Muscle of leg (tissue), 11 donors: ENCODE measurements around the gene PLA2G4C. TPM values are rescaled to one million over a fixed set of nuclear protein-coding genes. Genes with fewer than 3 reads are reported as not detected.

Experiments used
- DNase-seq: peaks from one replicate; pipeline ENCODE4 v3.0.0; 2013
- H3K27ac ChIP-seq: one replicate; pipeline ENCODE4 v1.5.1; 2013; ENCODE audit warnings: mild to moderate bottlenecking, low read length, control low read depth
- H3K27me3 ChIP-seq: one replicate; pipeline ENCODE4 v1.6.1; 2013; ENCODE audit warnings: low read length; ENCODE audit not compliant: control insufficient read depth, insufficient read depth
- H3K36me3 ChIP-seq: one replicate; pipeline ENCODE4 v1.6.1; 2013; ENCODE audit warnings: low read length; ENCODE audit not compliant: control insufficient read depth, insufficient read depth
- H3K4me1 ChIP-seq: one replicate; pipeline ENCODE4 v1.6.1; 2013; ENCODE audit warnings: low read length; ENCODE audit not compliant: control insufficient read depth, insufficient read depth
- H3K4me3 ChIP-seq: one replicate; pipeline ENCODE4 v1.5.1; 2013; ENCODE audit warnings: low read length, control low read depth
- H3K9me3 ChIP-seq: replicated peaks from 2 replicates; pipeline ENCODE4 v1.6.1; 2013; ENCODE audit warnings: low read depth, low read length; ENCODE audit not compliant: control insufficient read depth
- whole genome bisulfite sequencing: methylation state at CpG from one replicate; pipeline ENCODE4 v1.1.5; 2013; ENCODE audit warnings: missing lambda C conversion rate; ENCODE audit not compliant: insufficient coverage; 5-methylcytosine and 5-hydroxymethylcytosine counted together
- polyA plus RNA-seq, 8 donors: library from polyadenylated mRNA; unstranded; fragments of 120-200 nt; gene quantifications; one replicate each; pipeline versions ENCODE4 v1.2.1 to v1.2.3, GENCODE V29; 2013; ENCODE audit warnings: inconsistent platforms in 1 of 8, low replicate concordance in 1 of 8; ENCODE audit not compliant: insufficient read length in 8 of 8, insufficient read depth in 1 of 8
- total RNA-seq: library from RNA; stranded (reverse); fragments of 120-200 nt; gene quantifications from one replicate; pipeline ENCODE4 v1.2.4, GENCODE V29; 2013

Gene PLA2G4C
- total and polyA plus RNA-seq, 9 donors, result 20.0 to 49.8 (median 31.4) TPM

- H3K36me3 ChIP-seq, result peaks cover 29% of the 10 kb centered on the region
- no peak overlapping the region for H3K4me3 ChIP-seq
- DNase-seq, result no peak
- WGBS, result 76% methylated on average over 7 of the region's 12 CpGs
- H3K27ac ChIP-seq, result no peak overlapping the region
- H3K27me3 ChIP-seq, result no peaks in the 10 kb centered on the region
- H3K4me1 ChIP-seq, result peaks cover 17% of the 10 kb centered on the region
- H3K9me3 ChIP-seq, result no peaks in the 10 kb centered on the region
These were observed 7.0 kb upstream of the PLA2G4C start for GRCh38 chr19:48117515-48118130.

GRCh38 chr19:48113190-48113917 is 2.7 kb upstream of the PLA2G4C start:
- WGBS, result 78% methylated on average over 13 of the region's 16 CpGs
- H3K27ac ChIP-seq, result peak overlapping the region; percentile 51
- H3K36me3 ChIP-seq, result peaks cover 10% of the 10 kb centered on the region
- no peaks in the 10 kb centered on the region for H3K9me3 ChIP-seq
- no peaks in the 10 kb centered on the region for H3K27me3 ChIP-seq
- no peak overlapping the region for H3K4me3 ChIP-seq
- DNase-seq, result no peak
- peaks cover 37% of the 10 kb centered on the region for H3K4me1 ChIP-seq

GRCh38 chr19:48111280-48111679 is 663 bp upstream of the PLA2G4C start:
- Histone ChIP-seq H3K4me3 (no peak overlapping the region), H3K27me3 (no peaks in the 10 kb centered on the region), H3K27ac (peak overlapping the region; percentile 99), H3K9me3 (no peaks in the 10 kb centered on the region), H3K36me3 (peaks cover 13% of the 10 kb centered on the region), H3K4me1 (peaks cover 47% of the 10 kb centered on the region)
- DNase-seq, result no peak
- 51% methylated on average over 5 of the region's 7 CpGs for WGBS

- Histone ChIP-seq H3K4me1 (peaks cover 41% of the 10 kb centered on the region), H3K9me3 (no peaks in the 10 kb centered on the region), H3K4me3 (no peak overlapping the region), H3K36me3 (peaks cover 9% of the 10 kb centered on the region), H3K27ac (no peak overlapping the region), H3K27me3 (no peaks in the 10 kb centered on the region)
- 81% methylated on average over 10 of the region's 15 CpGs for WGBS
- no peak for DNase-seq
These were observed 1.4 kb downstream of the PLA2G4C start for GRCh38 chr19:48108997-48109782.

- H3K27me3 ChIP-seq, result no peaks in the 10 kb centered on the region
- no peak for DNase-seq
- no peaks in the 10 kb centered on the region for H3K9me3 ChIP-seq
- peaks cover 10% of the 10 kb centered on the region for H3K4me1 ChIP-seq
- 90% methylated on average over 1 of the region's 5 CpGs for WGBS
- H3K36me3 ChIP-seq, result peaks cover 25% of the 10 kb centered on the region
- no peak overlapping the region for H3K4me3 ChIP-seq
- no peak overlapping the region for H3K27ac ChIP-seq
These were observed 6.7 kb downstream of the PLA2G4C start for GRCh38 chr19:48103922-48104321.

GRCh38 chr19:48102870-48103751 is 7.5 kb downstream of the PLA2G4C start:
- Histone ChIP-seq H3K4me3 (no peak overlapping the region), H3K27ac (no peak overlapping the region), H3K4me1 (peaks cover 10% of the 10 kb centered on the region), H3K27me3 (no peaks in the 10 kb centered on the region), H3K9me3 (no peaks in the 10 kb centered on the region), H3K36me3 (peaks cover 26% of the 10 kb centered on the region)
- no peak for DNase-seq
- 40% methylated on average over 6 of the region's 13 CpGs for WGBS

GRCh38 chr19:48095612-48096175 is 14.9 kb downstream of the PLA2G4C start:
- no peak for DNase-seq
- Histone ChIP-seq H3K4me3 (no peak overlapping the region), H3K9me3 (no peaks in the 10 kb centered on the region), H3K4me1 (no peaks in the 10 kb centered on the region), H3K27me3 (no peaks in the 10 kb centered on the region), H3K36me3 (peaks cover 36% of the 10 kb centered on the region), H3K27ac (no peak overlapping the region)
- 61% methylated on average over 3 of the region's 4 CpGs for WGBS

GRCh38 chr19:48094855-48095203 is 15.8 kb downstream of the PLA2G4C start:
- WGBS, result no CpG with 5 or more reads among the region's 2 CpGs
- H3K9me3 ChIP-seq, result no peaks in the 10 kb centered on the region
- H3K27ac ChIP-seq, result no peak overlapping the region
- no peaks in the 10 kb centered on the region for H3K4me1 ChIP-seq
- H3K36me3 ChIP-seq, result peaks cover 36% of the 10 kb centered on the region
- H3K27me3 ChIP-seq, result no peaks in the 10 kb centered on the region
- no peak overlapping the region for H3K4me3 ChIP-seq
- no peak for DNase-seq

GRCh38 chr19:48094129-48094854 is 16.3 kb downstream of the PLA2G4C start:
- no peaks in the 10 kb centered on the region for H3K9me3 ChIP-seq
- no peaks in the 10 kb centered on the region for H3K27me3 ChIP-seq
- no CpG with 5 or more reads among the region's 1 CpG for WGBS
- no peaks in the 10 kb centered on the region for H3K4me1 ChIP-seq
- H3K27ac ChIP-seq, result no peak overlapping the region
- no peak overlapping the region for H3K4me3 ChIP-seq
- DNase-seq, result no peak
- peaks cover 34% of the 10 kb centered on the region for H3K36me3 ChIP-seq
